ENCODE results near the gene DPYD. TPM values are rescaled to one million over a fixed set of nuclear protein-coding genes. Genes with fewer than 3 reads are reported as not detected.

The DPYD gene
- total and polyA plus RNA-seq, 10 of the 15 experiments (the other 5 are each of a cell fraction or from before 2014, with no cell fraction given), result 5.7 to 23.8 (median 10.2) TPM

DNA sequence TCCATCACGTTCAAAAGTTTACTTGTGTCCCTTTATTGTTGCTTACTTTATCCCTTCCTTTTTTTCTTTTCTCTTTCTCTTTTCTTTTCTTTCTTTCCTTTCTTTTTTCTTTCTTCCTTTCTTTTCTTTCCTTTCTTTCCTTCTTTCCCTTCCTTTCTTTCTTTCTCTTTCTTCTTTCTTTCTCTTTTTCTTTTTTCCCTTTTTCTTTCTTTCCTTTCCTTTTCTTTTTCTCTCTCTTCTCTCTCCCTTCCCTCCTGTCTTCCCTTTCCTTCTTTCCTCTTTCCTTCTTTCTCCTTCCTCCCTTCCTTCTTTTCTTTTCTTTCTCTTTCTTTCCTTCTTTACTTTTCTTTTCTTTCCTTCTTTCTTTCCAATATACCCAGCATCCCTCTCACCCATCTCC is 391.2 kb downstream of the DPYD start (continued):
- TF ChIP-seq ASH2L (IDR thresholded peaks at IDR 0.05; ENCODE audit: borderline replicate concordance, low read depth), result no peak
- TF ChIP-seq EGR1 (IDR thresholded peaks at IDR 0.05; ENCODE audit: borderline replicate concordance in 1 of 2, low read depth in 2 of 2, low read length in 2 of 2), result no peak

DNA sequence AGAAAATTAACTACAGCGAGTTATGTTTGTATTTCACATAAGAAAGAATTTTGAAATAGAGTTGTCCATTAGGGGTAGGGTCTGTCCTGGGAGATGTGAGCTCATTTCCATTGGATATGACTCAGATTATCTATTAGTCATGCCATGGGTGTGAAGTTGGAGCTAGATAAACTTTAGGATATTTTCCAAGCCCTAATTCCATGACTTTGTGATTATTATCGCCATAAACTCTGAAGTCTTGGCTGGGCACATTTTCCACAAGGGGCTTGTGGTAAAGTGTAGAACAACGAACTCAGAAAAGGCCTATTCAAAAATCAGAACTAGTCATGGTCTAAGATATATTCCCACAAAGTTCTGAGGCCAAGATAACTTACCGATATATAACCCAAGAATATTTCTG is 396.6 kb downstream of the DPYD start:
- CTCF ChIA-PET, result interaction anchor here (0.8 kb wide), 1 partner anchor 281 kb away, joined by 5 read pairs; no protein-coding TSS in a partner anchor
- H2AFZ ChIP-seq (ENCODE audit: control insufficient read depth, low read depth, low read length), result no peak overlapping the region
- no peaks in the 10 kb centered on the region for H3K27me3 ChIP-seq (replicated peaks in 1 of 2; ENCODE audit: control insufficient read depth in 2 of 2, insufficient read depth in 2 of 2, low read length in 1 of 2)
- SMC1A ChIA-PET (ENCODE audit: uncharacterized antibody, unreplicated experiment), result interaction anchor here (0.5 to 0.7 kb wide), 2 partner anchors 9 to 546 kb away, joined by 3 read pairs; no protein-coding TSS in a partner anchor
- no peaks in the 10 kb centered on the region for H4K20me1 ChIP-seq (ENCODE audit: control insufficient read depth, insufficient read depth)
- ATAC-seq (no peak), FAIRE-seq (no peak), DNase-seq (ENCODE audit: low read depth, low spot score) (no peak)
- no peaks in the 10 kb centered on the region for H3K36me3 ChIP-seq (ENCODE audit: control insufficient read depth in 2 of 2, insufficient read depth in 2 of 2, low read length in 1 of 2)
- H3K4me2 ChIP-seq (ENCODE audit: control insufficient read depth, insufficient read depth), result no peak overlapping the region
- no peak overlapping the region for H3K27ac ChIP-seq (ENCODE audit: control insufficient read depth, insufficient read depth)
- BruUV-seq (replicated peaks), result no TSS peak
- WGBS (ENCODE audit: insufficient coverage, insufficient replicate concordance, low lambda C conversion rate, missing lambda C conversion rate), result 11% methylated on average over 4 of the region's 4 CpGs
- in situ Hi-C loops (cut with MboI), result no loop called here
- RAD21 ChIA-PET (ENCODE audit: unreplicated experiment), result interaction anchor here (3.5 kb wide), 1 partner anchor 280 kb away, joined by 45 read pairs; no protein-coding TSS in a partner anchor
- H3K79me2 ChIP-seq (ENCODE audit: control insufficient read depth, insufficient read depth, low read length), result no peaks in the 10 kb centered on the region
- no peak overlapping the region for H3K4me3 ChIP-seq
- H3K9me3 ChIP-seq (replicated peaks; ENCODE audit: control insufficient read depth, insufficient read depth, low read length), result no peaks in the 10 kb centered on the region; the same call in 2 of the 3 replicates
- no peak overlapping the region for H3K9ac ChIP-seq (ENCODE audit: control insufficient read depth, insufficient read depth, low read length)
- no peaks in the 10 kb centered on the region for H3K4me1 ChIP-seq (ENCODE audit: control insufficient read depth, insufficient read depth, low read length)
- POLR2A ChIA-PET, result no interaction called here
- intact Hi-C loops (cut with micrococcal nuclease; ENCODE audit: unreplicated experiment), result loop anchor here (2.0 to 10.0 kb wide), 2 partner anchors 279 to 389 kb away; no protein-coding TSS in a partner anchor
- no peak for TF ChIP-seq PML (IDR thresholded peaks at IDR 0.05; ENCODE audit: low read length)
- no peak for TF ChIP-seq POLR2AphosphoS2 (IDR thresholded peaks at IDR 0.05; ENCODE audit: low read depth, low read length)
- no peak for TF ChIP-seq RBBP5 (conservative IDR thresholded peaks at IDR 0.05)
- no peak for TF ChIP-seq ZBTB33 (IDR thresholded peaks at IDR 0.05)
- TF ChIP-seq, protein P1, sequence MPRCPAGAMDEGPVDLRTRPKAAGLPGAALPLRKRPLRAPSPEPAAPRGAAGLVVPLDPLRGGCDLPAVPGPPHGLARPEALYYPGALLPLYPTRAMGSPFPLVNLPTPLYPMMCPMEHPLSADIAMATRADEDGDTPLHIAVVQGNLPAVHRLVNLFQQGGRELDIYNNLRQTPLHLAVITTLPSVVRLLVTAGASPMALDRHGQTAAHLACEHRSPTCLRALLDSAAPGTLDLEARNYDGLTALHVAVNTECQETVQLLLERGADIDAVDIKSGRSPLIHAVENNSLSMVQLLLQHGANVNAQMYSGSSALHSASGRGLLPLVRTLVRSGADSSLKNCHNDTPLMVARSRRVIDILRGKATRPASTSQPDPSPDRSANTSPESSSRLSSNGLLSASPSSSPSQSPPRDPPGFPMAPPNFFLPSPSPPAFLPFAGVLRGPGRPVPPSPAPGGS (IDR thresholded peaks at IDR 0.05; ENCODE audit: borderline replicate concordance, insufficient read depth, low read depth, low read length, poor library complexity, severe bottlenecking), result no peak

Measured in GM12878 (cell line).